ENCODE measurements around the gene SPACDR.

SPACDR gene

DNA sequence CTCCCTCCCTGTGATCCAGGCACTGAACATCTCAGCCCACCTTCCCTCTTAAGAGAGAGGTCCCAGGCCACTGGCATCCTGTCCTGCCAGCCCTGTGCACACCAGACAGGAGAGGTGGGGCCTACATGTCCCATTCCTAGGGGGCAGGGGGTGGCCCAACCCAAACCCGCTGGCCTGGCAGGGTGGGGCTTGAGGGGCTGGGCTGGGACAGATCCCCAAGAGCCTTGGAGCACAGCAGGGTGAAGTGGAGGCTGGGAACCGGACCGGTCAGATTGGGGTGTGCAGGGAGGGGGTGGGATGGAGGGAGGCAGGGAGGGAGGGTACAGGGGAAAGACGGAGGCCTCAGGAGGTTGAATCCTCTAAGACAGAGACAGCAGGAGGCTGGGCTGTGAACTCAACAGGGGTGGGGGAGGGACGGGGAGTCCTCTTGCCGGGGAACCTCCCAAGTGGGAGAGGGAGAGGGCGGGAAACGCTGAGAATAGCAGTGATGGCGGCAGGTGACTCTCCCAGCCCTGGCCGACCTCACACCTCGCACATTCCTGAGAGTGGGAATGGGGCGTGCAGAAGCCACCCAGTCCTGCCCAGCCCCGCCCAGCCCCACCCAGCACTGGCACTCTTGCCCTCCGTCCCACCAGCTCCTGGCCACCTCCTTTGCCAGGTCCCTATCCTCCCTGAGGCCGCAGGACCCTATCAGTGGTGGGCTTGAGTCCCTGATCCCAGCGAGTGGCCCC is 8.2 kb upstream of the SPACDR start:
- peaks cover 4% of the 10 kb centered on the region for H3K4me1 ChIP-seq (ENCODE audit: control insufficient read depth, insufficient read depth, low read length)
- H3K9ac ChIP-seq (ENCODE audit: low read depth, low read length) = no peak overlapping the region
- no peaks in the 10 kb centered on the region for H3K27me3 ChIP-seq (ENCODE audit: control insufficient read depth, insufficient read depth, low read length)
- H3K4me3 ChIP-seq (ENCODE audit: low read depth, low read length) = no peak overlapping the region
- H3K9me3 ChIP-seq (ENCODE audit: control insufficient read depth, insufficient read depth, low read length) = no peaks in the 10 kb centered on the region
- H3K36me3 ChIP-seq (ENCODE audit: control insufficient read depth, insufficient read depth, low read length) = peaks cover 8% of the 10 kb centered on the region

- Histone ChIP-seq H3K4me1 (ENCODE audit: control insufficient read depth, insufficient read depth, low read length) (peaks cover 4% of the 10 kb centered on the region), H3K27me3 (ENCODE audit: control insufficient read depth, insufficient read depth, low read length) (no peaks in the 10 kb centered on the region), H3K9ac (ENCODE audit: low read depth, low read length) (no peak overlapping the region), H3K36me3 (ENCODE audit: control insufficient read depth, insufficient read depth, low read length) (peaks cover 3% of the 10 kb centered on the region), H3K9me3 (ENCODE audit: control insufficient read depth, insufficient read depth, low read length) (no peaks in the 10 kb centered on the region), H3K4me3 (ENCODE audit: low read depth, low read length) (no peak overlapping the region)
Measured at GRCh38 chr7:100471021-100471420, 7.0 kb upstream of the SPACDR start.

- no peaks in the 10 kb centered on the region for H3K27me3 ChIP-seq (ENCODE audit: control insufficient read depth, insufficient read depth, low read length)
- no peak overlapping the region for H3K4me3 ChIP-seq (ENCODE audit: low read depth, low read length)
- peaks cover 2% of the 10 kb centered on the region for H3K36me3 ChIP-seq (ENCODE audit: control insufficient read depth, insufficient read depth, low read length)
- H3K9ac ChIP-seq (ENCODE audit: low read depth, low read length) = no peak overlapping the region
- H3K9me3 ChIP-seq (ENCODE audit: control insufficient read depth, insufficient read depth, low read length) = no peaks in the 10 kb centered on the region
- H3K4me1 ChIP-seq (ENCODE audit: control insufficient read depth, insufficient read depth, low read length) = peaks cover 2% of the 10 kb centered on the region
Measured at GRCh38 chr7:100469227-100470044, 5.4 kb upstream of the SPACDR start.

DNA sequence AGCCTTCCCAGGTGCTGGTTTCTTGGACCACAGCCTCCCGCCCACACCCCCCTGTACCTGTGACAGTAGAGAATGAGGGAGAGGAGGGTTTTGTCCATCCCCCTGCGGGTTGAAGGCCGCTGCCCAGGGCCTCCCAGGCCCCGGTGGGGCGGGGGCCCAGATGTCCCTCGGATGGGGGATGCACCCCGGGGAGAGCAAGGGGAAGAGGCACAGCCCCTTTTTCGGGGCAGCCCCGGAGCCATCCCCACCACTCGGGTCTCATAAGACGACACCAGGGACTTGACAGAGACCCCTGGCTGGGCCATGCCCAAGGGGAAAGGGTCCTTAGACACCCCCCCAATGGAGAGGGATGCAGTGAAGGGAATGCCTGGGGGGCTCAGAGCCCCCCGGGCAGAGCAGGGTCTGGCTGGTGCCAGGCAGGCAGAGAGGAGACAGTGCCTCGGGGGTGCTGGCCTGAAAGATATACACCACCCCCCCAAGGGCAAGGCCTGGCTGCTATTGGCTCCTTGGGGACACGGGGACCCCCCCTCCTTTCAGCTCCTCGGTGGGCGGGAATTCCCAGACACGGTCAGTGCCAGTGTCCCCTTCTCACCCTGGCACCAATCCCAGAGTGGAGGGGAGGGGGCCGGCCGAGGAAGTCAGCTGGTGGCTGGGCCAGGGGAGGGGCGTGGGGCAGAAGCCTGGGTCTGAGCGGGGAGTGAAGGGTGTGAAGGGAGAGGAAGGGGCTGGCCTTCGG is 3.7 kb upstream of the SPACDR start:
- no peak overlapping the region for H3K9ac ChIP-seq (ENCODE audit: low read depth, low read length)
- H3K9me3 ChIP-seq (ENCODE audit: control insufficient read depth, insufficient read depth, low read length) = no peaks in the 10 kb centered on the region

GRCh38 chr7:100466653-100467605 is 2.9 kb upstream of the SPACDR start:
- Histone ChIP-seq H3K4me1 (ENCODE audit: control insufficient read depth, insufficient read depth, low read length) (peaks cover 1% of the 10 kb centered on the region), H3K4me3 (ENCODE audit: low read depth, low read length) (no peak overlapping the region), H3K9me3 (ENCODE audit: control insufficient read depth, insufficient read depth, low read length) (no peaks in the 10 kb centered on the region), H3K27me3 (ENCODE audit: control insufficient read depth, insufficient read depth, low read length) (no peaks in the 10 kb centered on the region), H3K36me3 (ENCODE audit: control insufficient read depth, insufficient read depth, low read length) (no peaks in the 10 kb centered on the region), H3K9ac (ENCODE audit: low read depth, low read length) (no peak overlapping the region)

More for the DNA sequence above, 3.7 kb upstream of the SPACDR start:
- no peaks in the 10 kb centered on the region for H3K36me3 ChIP-seq (ENCODE audit: control insufficient read depth, insufficient read depth, low read length)
- no peak overlapping the region for H3K4me3 ChIP-seq (ENCODE audit: low read depth, low read length)
- no peaks in the 10 kb centered on the region for H3K27me3 ChIP-seq (ENCODE audit: control insufficient read depth, insufficient read depth, low read length)
- peaks cover 2% of the 10 kb centered on the region for H3K4me1 ChIP-seq (ENCODE audit: control insufficient read depth, insufficient read depth, low read length)

DNA sequence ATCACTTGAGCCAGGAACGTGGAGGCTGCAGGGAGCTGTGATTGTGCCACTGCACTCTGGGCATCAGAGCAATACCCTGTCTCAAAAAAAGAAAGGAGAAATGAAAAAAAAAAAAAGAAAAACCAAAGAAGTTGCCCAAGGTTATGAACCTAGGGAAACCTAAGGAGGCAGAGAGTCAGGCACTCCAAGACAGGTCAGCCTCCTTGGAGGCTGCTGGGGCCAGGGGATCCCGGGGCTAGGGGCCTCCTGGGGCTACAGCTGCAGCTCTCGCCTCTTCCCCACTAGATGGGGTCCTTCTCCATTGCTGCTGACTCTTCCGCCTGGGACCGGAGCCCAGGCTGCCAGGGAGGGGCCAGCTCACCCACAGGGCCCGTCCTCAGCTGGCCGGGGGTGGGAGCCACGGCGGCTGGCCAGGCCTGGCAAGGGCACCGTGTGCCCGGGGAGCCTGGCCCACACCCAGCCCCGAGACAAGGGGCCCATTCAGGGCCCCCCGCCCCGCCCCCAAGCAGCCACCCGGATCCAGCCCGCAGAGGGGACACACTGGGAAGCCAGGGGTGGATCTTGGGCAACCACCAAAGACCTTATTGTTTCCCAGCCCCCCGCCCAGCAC is 1.7 kb upstream of the SPACDR start:
- Histone ChIP-seq H3K4me3 (ENCODE audit: low read depth, low read length) (no peak overlapping the region), H3K9me3 (ENCODE audit: control insufficient read depth, insufficient read depth, low read length) (no peaks in the 10 kb centered on the region), H3K9ac (ENCODE audit: low read depth, low read length) (no peak overlapping the region), H3K4me1 (ENCODE audit: control insufficient read depth, insufficient read depth, low read length) (no peaks in the 10 kb centered on the region), H3K36me3 (ENCODE audit: control insufficient read depth, insufficient read depth, low read length) (no peaks in the 10 kb centered on the region), H3K27me3 (ENCODE audit: control insufficient read depth, insufficient read depth, low read length) (no peaks in the 10 kb centered on the region)

DNA sequence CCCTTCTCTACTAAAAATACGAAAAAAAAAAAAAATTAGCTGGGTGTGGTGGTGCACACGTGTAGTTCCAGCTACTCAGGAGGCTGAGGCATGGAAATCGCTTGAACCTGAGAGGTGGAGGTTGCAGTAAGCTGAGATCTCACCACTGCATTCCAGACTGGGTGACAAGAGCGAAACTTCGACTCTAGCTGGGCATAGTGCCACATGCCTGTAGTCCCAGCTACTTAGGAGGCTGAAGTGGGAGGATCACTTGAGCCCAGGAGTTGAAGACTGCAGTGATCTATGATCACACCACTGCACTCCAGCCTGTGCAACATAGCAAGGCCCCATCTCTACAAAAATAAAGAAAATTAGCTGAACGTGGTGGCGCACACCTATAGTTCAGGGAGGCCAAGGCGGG is 1.2 kb upstream of the SPACDR start:
- Histone ChIP-seq H3K36me3 (ENCODE audit: control insufficient read depth, insufficient read depth, low read length) (no peaks in the 10 kb centered on the region), H3K4me1 (ENCODE audit: control insufficient read depth, insufficient read depth, low read length) (no peaks in the 10 kb centered on the region)

DNA sequence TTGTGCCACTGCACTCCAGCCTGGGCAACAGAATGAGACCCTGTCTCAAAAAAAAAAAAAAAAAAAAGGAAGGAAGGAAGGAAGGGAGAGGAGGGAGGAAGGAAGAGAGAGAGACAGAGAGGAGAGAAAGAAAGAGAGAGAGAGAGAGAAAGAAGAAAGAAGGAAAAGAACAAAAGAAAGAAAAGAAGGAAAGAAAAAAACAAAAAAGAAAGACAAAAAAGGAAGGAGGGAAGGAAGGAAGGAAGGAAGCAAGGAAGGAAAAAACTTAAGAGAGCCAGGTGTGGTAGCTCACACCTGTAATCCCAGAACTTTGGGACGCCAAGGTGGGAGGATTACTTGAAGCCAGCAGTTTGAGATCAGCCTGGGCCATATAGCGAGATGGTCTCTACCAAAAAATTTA is 731 bp upstream of the SPACDR start:
- Histone ChIP-seq H3K36me3 (ENCODE audit: control insufficient read depth, insufficient read depth, low read length) (no peaks in the 10 kb centered on the region), H3K4me1 (ENCODE audit: control insufficient read depth, insufficient read depth, low read length) (no peaks in the 10 kb centered on the region), H3K4me3 (ENCODE audit: low read depth, low read length) (no peak overlapping the region), H3K9ac (ENCODE audit: low read depth, low read length) (no peak overlapping the region), H3K9me3 (ENCODE audit: control insufficient read depth, insufficient read depth, low read length) (no peaks in the 10 kb centered on the region), H3K27me3 (ENCODE audit: control insufficient read depth, insufficient read depth, low read length) (no peaks in the 10 kb centered on the region)

More for the DNA sequence above, 1.2 kb upstream of the SPACDR start:
- Histone ChIP-seq H3K4me3 (ENCODE audit: low read depth, low read length) (no peak overlapping the region), H3K9me3 (ENCODE audit: control insufficient read depth, insufficient read depth, low read length) (no peaks in the 10 kb centered on the region), H3K9ac (ENCODE audit: low read depth, low read length) (no peak overlapping the region), H3K27me3 (ENCODE audit: control insufficient read depth, insufficient read depth, low read length) (no peaks in the 10 kb centered on the region)

DNA sequence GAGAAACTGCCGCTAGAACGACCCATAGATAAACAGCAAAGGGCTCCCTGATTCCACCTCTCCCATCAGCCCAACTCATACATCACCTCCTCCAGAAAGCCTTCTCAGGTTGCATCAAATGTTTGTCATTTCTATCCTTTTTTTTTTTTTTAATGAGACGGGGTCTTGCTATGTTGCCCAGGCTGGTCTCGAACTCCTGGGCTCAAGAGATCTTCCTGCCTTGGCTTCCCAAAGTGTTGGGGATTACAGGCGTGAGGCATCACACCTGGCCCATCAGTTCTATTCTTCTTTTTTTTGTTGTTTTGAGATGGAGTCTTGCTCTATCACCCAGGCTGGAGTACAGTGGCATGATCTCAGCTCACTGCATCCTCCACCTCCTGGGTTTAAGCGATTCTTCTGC is 7.0 kb downstream of the SPACDR start:
- no peaks in the 10 kb centered on the region for H3K9me3 ChIP-seq (ENCODE audit: control insufficient read depth, insufficient read depth, low read length)
- H3K4me1 ChIP-seq (ENCODE audit: control insufficient read depth, insufficient read depth, low read length) = peaks cover 5% of the 10 kb centered on the region
- no peak overlapping the region for H3K4me3 ChIP-seq (ENCODE audit: low read depth, low read length)
- no peaks in the 10 kb centered on the region for H3K36me3 ChIP-seq (ENCODE audit: control insufficient read depth, insufficient read depth, low read length)
- H3K9ac ChIP-seq (ENCODE audit: low read depth, low read length) = no peak overlapping the region
- H3K27me3 ChIP-seq (ENCODE audit: control insufficient read depth, insufficient read depth, low read length) = no peaks in the 10 kb centered on the region

DNA sequence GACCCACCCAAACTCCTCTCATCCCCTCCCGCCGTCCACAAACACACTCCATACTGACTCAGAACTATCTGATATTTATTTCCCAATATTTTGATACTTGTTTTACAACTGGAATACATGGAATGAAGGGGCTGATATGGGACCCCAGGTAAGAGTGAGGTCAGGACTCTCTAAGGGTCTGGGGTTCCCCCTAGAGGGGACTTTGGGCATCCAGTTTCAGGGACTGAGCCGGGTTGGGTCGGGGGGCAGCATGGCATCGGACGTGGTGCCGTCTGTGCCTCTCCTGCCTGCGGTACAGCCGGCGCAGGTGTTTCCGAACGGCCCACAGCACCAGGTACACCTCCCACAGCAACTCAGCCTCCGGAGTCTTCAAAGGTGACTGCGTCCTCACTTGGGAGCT is 7.5 kb downstream of the SPACDR start:
- Histone ChIP-seq H3K27me3 (ENCODE audit: control insufficient read depth, insufficient read depth, low read length) (no peaks in the 10 kb centered on the region), H3K9ac (ENCODE audit: low read depth, low read length) (no peak overlapping the region), H3K9me3 (ENCODE audit: control insufficient read depth, insufficient read depth, low read length) (no peaks in the 10 kb centered on the region), H3K4me3 (ENCODE audit: low read depth, low read length) (no peak overlapping the region), H3K36me3 (ENCODE audit: control insufficient read depth, insufficient read depth, low read length) (no peaks in the 10 kb centered on the region), H3K4me1 (ENCODE audit: control insufficient read depth, insufficient read depth, low read length) (peaks cover 5% of the 10 kb centered on the region)

All from iPS-15b (cell line).